ENCODE data around the gene PRR15L. TPM values are rescaled to one million over a fixed set of nuclear protein-coding genes. Genes with fewer than 3 reads are reported as not detected.
A peak's percentile ranks its signal among the peaks of the same experiment; 100 is the strongest.

Gene PRR15L
- polyA plus RNA-seq, 3 donors = not detected

DNA sequence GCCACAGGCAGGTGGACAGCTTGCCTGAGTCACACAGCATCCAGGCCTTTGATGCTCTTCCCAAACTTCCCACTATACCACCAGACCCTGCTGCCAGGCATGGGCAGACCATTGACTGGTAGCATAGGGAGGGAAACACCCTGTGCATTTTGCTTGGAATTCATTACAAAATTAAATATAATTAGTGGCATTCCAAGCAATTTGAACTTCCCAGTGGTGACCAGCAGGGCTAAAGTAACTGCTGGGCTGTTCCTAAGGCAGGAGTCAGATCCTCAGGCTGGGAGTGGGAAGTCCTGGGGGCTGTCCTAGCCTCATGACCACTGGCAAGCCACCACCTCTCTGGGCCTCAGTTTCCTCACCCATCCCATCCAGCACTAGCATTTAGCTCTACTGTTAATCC, 3.8 kb downstream of the PRR15L start:
- Histone ChIP-seq H3K9ac (ENCODE audit: insufficient read depth, low read length, poor library complexity, severe bottlenecking) (no peak overlapping the region), H3K27me3 (ENCODE audit: control insufficient read depth in 2 of 2, insufficient read depth in 2 of 2, low read length in 2 of 2) (no peaks in the 10 kb centered on the region), H4K20me1 (ENCODE audit: insufficient read depth, low read length) (no peaks in the 10 kb centered on the region), H3K36me3 (replicated peaks in 1 of 2; ENCODE audit: control insufficient read depth in 1 of 2, insufficient read depth in 2 of 2, low read length in 2 of 2) (no peaks in the 10 kb centered on the region), H2AFZ (ENCODE audit: insufficient read depth, low read depth, low read length, poor library complexity, severe bottlenecking) (no peak overlapping the region), H3K4me2 (replicated peaks; ENCODE audit: extremely low read depth, low read length, poor library complexity, severe bottlenecking) (no peak overlapping the region), H3K79me2 (ENCODE audit: insufficient read depth, low read length) (no peaks in the 10 kb centered on the region), H3K27ac (ENCODE audit: low read depth in 1 of 2, low read length in 2 of 2) (no peak overlapping the region), H3K4me1 (ENCODE audit: control insufficient read depth in 1 of 2, insufficient read depth in 2 of 2, low read length in 2 of 2) (peaks cover 27% of the 10 kb centered on the region in 2 donors), H3K9me3 (replicated peaks in 1 of 2; ENCODE audit: control insufficient read depth in 1 of 2, insufficient read depth in 1 of 2, low read length in 2 of 2) (no peaks in the 10 kb centered on the region), H3K4me3 (replicated peaks in 1 of 3; ENCODE audit: low read depth in 2 of 3, low read length in 3 of 3) (no peak overlapping the region)
- DNase-seq = no peak
- Mint-ChIP-seq H3K27ac (no peak overlapping the region), H3K36me3 (peaks cover under 1 to 12% of the 10 kb centered on the region in 2 donors), H3K4me3 (no peak overlapping the region), H3K9me3 (no peaks in the 10 kb centered on the region), H3K4me1 (peaks cover 29% of the 10 kb centered on the region), H3K27me3 (ENCODE audit: low read depth in 3 of 3) (peaks cover 0 to 3% (median 0%) of the 10 kb centered on the region in 3 donors)
- TF ChIP-seq CTCF (IDR thresholded peaks at IDR 0.05) = no peak
- intact Hi-C loops (cut with micrococcal nuclease) = no loop called here

GRCh38 chr17:47952171-47953021, 5.3 kb downstream of the PRR15L start:
- TF ChIP-seq CTCF (IDR thresholded peaks at IDR 0.05) = no peak
- no peak overlapping the region for H3K4me3 ChIP-seq (replicated peaks in 1 of 3; ENCODE audit: low read depth in 2 of 3, low read length in 3 of 3)
- H3K79me2 ChIP-seq (ENCODE audit: insufficient read depth, low read length) = no peaks in the 10 kb centered on the region
- H3K9ac ChIP-seq (ENCODE audit: insufficient read depth, low read length, poor library complexity, severe bottlenecking) = no peak overlapping the region
- H3K27ac ChIP-seq (ENCODE audit: low read depth in 1 of 2, low read length in 2 of 2) = no peak overlapping the region
- H3K4me1 Mint-ChIP-seq = peaks cover 31% of the 10 kb centered on the region
- H3K27me3 ChIP-seq (ENCODE audit: control insufficient read depth in 2 of 2, insufficient read depth in 2 of 2, low read length in 2 of 2) = no peaks in the 10 kb centered on the region
- H3K27ac Mint-ChIP-seq = peak overlapping the region in 4 of 7 donors; percentile 6 to 42 (median 34)
- H3K9me3 Mint-ChIP-seq = no peaks in the 10 kb centered on the region
- 98% methylated on average over 5 of the region's 12 CpGs for WGBS (ENCODE audit: insufficient coverage)
- no peaks in the 10 kb centered on the region for H3K9me3 ChIP-seq (replicated peaks in 1 of 2; ENCODE audit: control insufficient read depth in 1 of 2, insufficient read depth in 1 of 2, low read length in 2 of 2)
- peaks cover 3 to 13% of the 10 kb centered on the region in 2 donors for H3K36me3 ChIP-seq (replicated peaks in 1 of 2; ENCODE audit: control insufficient read depth in 1 of 2, insufficient read depth in 2 of 2, low read length in 2 of 2)
- DNase-seq = no peak
- peaks cover 0 to 1% (median 0%) of the 10 kb centered on the region in 3 donors for H3K27me3 Mint-ChIP-seq (ENCODE audit: low read depth in 3 of 3)
- H3K4me1 ChIP-seq (ENCODE audit: control insufficient read depth in 1 of 2, insufficient read depth in 2 of 2, low read length in 2 of 2) = peaks cover 27 to 30% of the 10 kb centered on the region in 2 donors
- no peak overlapping the region for H3K4me2 ChIP-seq (replicated peaks; ENCODE audit: extremely low read depth, low read length, poor library complexity, severe bottlenecking)
- H4K20me1 ChIP-seq (ENCODE audit: insufficient read depth, low read length) = no peaks in the 10 kb centered on the region
- no peak overlapping the region for H3K4me3 Mint-ChIP-seq
- H2AFZ ChIP-seq (ENCODE audit: insufficient read depth, low read depth, low read length, poor library complexity, severe bottlenecking) = peak overlapping the region; percentile 27
- intact Hi-C loops (cut with micrococcal nuclease) = no loop called here
- H3K36me3 Mint-ChIP-seq = peaks cover 11 to 17% of the 10 kb centered on the region in 2 donors
